Endothelial cell of umbilical vein (primary cell): ENCODE results near the gene ASAP2. TPM values are rescaled to one million over a fixed set of nuclear protein-coding genes. Genes with fewer than 3 reads are reported as not detected.

ENCODE experiments used
- BruUV-seq: library from RNA; stranded (reverse); fragments of 400-500 nt; replicated peaks from 2 replicates; lab custom pipeline; 2021; lab: Mats Ljungman, UMichigan
- CTCF ChIA-PET: fragments of 300-600, 350-600 bp; sonication (Branson Sonifier 250); formaldehyde crosslinking; loops from one replicate; lab custom pipeline; 2021; ENCODE audit warnings: antibody characterized with exemption, inconsistent platforms; lab: Charles Lee
- POLR2A ChIA-PET: fragments of 300-600, 350-600 bp; sonication (Branson Sonifier 250); formaldehyde crosslinking; loops from one replicate; lab custom pipeline; 2021; ENCODE audit warnings: antibody characterized with exemption, inconsistent platforms; lab: Charles Lee
- DNase-seq: peaks from one replicate; pipeline ENCODE4 v3.0.0-alpha.2; 2011; ENCODE audit warnings: low read depth, low spot score
- FAIRE-seq: peaks from 2 replicates; lab custom pipeline; 2011; peaks lifted over from hg19 to GRCh38; lab: Jason Lieb, UNC
- H2AFZ ChIP-seq: 2 replicates; pipeline ENCODE4 v1.6.0; 2012; ENCODE audit warnings: low read depth, low read length, control low read depth, inconsistent platforms
- H3K27ac ChIP-seq: 2 replicates; pipeline ENCODE4 v1.5.1; 2011; ENCODE audit warnings: low read depth, mild to moderate bottlenecking, control low read depth, low read length, moderate library complexity; ENCODE audit not compliant: insufficient read depth
- H3K27me3 ChIP-seq, 2 experiments: 2 replicates each; pipeline versions ENCODE4 v1.6.0 to v1.6.1; 2011; ENCODE audit warnings: low read length in 2 of 2, mixed read lengths in 1 of 2; ENCODE audit not compliant: control insufficient read depth in 2 of 2, insufficient read depth in 2 of 2
- H3K36me3 ChIP-seq, 2 experiments: 2 replicates in 1 of 2; 3 replicates in 1 of 2; pipeline ENCODE4 v1.5.1; 2011; ENCODE audit warnings: low read length in 2 of 2, mild to moderate bottlenecking in 1 of 2, moderate library complexity in 1 of 2; ENCODE audit not compliant: control insufficient read depth in 2 of 2, insufficient read depth in 2 of 2; ENCODE audit errors: extremely low read depth in 1 of 2
- H3K4me1 ChIP-seq: 3 replicates; pipeline ENCODE4 v1.5.1; 2011; ENCODE audit warnings: mild to moderate bottlenecking, low read length; ENCODE audit not compliant: control insufficient read depth, insufficient read depth; ENCODE audit errors: extremely low read depth
- H3K4me2 ChIP-seq: 2 replicates; pipeline ENCODE4 v1.6.1; 2011; ENCODE audit warnings: low read length, control low read depth, mixed read lengths; ENCODE audit not compliant: insufficient read depth
- H3K4me3 ChIP-seq, 3 experiments: fragments of 200-600 bp in 1 of 3; sonication (generic), shearing (Covaris generic) in 1 of 3; replicated peaks in 1 of 3; 2 replicates each; pipeline ENCODE4 v1.5.1; 2011 to 2016; ENCODE audit warnings: control low read depth in 3 of 3, low read length in 3 of 3, mild to moderate bottlenecking in 2 of 3, inconsistent platforms in 1 of 3, low read depth in 1 of 3, moderate library complexity in 1 of 3; ENCODE audit not compliant: insufficient read depth in 1 of 3
- H3K79me2 ChIP-seq: 2 replicates; pipeline ENCODE4 v1.6.0; 2012; ENCODE audit warnings: low read length, inconsistent platforms; ENCODE audit not compliant: control insufficient read depth, insufficient read depth
- H3K9ac ChIP-seq: replicated peaks from 2 replicates; pipeline ENCODE3; 2011; ENCODE audit warnings: low read length, control low read depth; ENCODE audit not compliant: insufficient read depth; ENCODE audit errors: extremely low read depth
- H3K9me1 ChIP-seq: replicated peaks from 3 replicates; pipeline ENCODE4 v1.6.0; 2011; ENCODE audit warnings: mild to moderate bottlenecking, low read length; ENCODE audit not compliant: control insufficient read depth, insufficient read depth; ENCODE audit errors: extremely low read depth
- H3K9me3 ChIP-seq: replicated peaks from 2 replicates; pipeline ENCODE4 v1.5.1; 2012; ENCODE audit warnings: low read length, inconsistent platforms; ENCODE audit not compliant: control insufficient read depth, insufficient read depth
- H4K20me1 ChIP-seq: replicated peaks from 2 replicates; pipeline ENCODE3; 2011; ENCODE audit warnings: mild to moderate bottlenecking, low read length; ENCODE audit not compliant: control insufficient read depth, insufficient read depth; ENCODE audit errors: extremely low read depth
- CTCF ChIP-seq, 2 donors: IDR thresholded peaks; 1 replicate in 1 of 2; 2 replicates in 1 of 2; pipeline ENCODE4 v1.5.1; 2011; ENCODE audit warnings: low read length in 2 of 2, mild to moderate bottlenecking in 2 of 2, moderate library complexity in 2 of 2, control low read depth in 1 of 2, inconsistent platforms in 1 of 2, low read depth in 1 of 2; ENCODE audit not compliant: insufficient read depth in 1 of 2; ENCODE audit errors: extremely low read depth in 1 of 2
- FOS ChIP-seq: IDR thresholded peaks from 2 replicates; pipeline ENCODE4 v1.6.1; 2011; ENCODE audit warnings: mild to moderate bottlenecking, low read length, moderate library complexity, borderline replicate concordance; ENCODE audit not compliant: insufficient read depth
- GATA2 ChIP-seq: IDR thresholded peaks from 2 replicates; pipeline ENCODE4 v1.7.0; 2011; ENCODE audit warnings: low read depth, mild to moderate bottlenecking, moderate library complexity, mixed read lengths, low read length; ENCODE audit not compliant: insufficient read length, insufficient read depth
- JUN ChIP-seq: IDR thresholded peaks from 2 replicates; pipeline ENCODE4 v1.6.1; 2011; ENCODE audit warnings: borderline replicate concordance, low read depth; ENCODE audit not compliant: insufficient read length, insufficient read depth
- MAX ChIP-seq: IDR thresholded peaks from 2 replicates; pipeline ENCODE4 v1.6.1; 2011; ENCODE audit not compliant: insufficient read depth, insufficient read length
- MYC ChIP-seq: IDR thresholded peaks from one replicate; pipeline ENCODE4 v1.6.1; 2011; ENCODE audit warnings: mild to moderate bottlenecking, low read depth, low read length
- POLR2A ChIP-seq: IDR thresholded peaks from 2 replicates; pipeline ENCODE4 v1.6.1; 2012; ENCODE audit warnings: low read depth, mild to moderate bottlenecking, control low read depth, low read length
- POLR2AphosphoS5 ChIP-seq: IDR thresholded peaks from 2 replicates; pipeline ENCODE4 v1.6.1; 2012; ENCODE audit warnings: low read depth, mild to moderate bottlenecking, control low read depth, low read length, moderate library complexity; ENCODE audit not compliant: insufficient read depth
- dilution Hi-C: fragments of 300-500 bp; cut with MboI; formaldehyde crosslinking; loops from one replicate; pipeline ENCODE4 v1.15.0; 2019; ENCODE audit warnings: low sequenced_read_pairs; ENCODE audit not compliant: extremely low pct_ligation_motif_present
- intact Hi-C: fragments of 100-400 bp; cut with micrococcal nuclease; formaldehyde crosslinking; loops from one replicate; pipeline ENCODE4 v1.10.0; 2022
- polyA plus RNA-seq, 4 experiments: library from polyadenylated mRNA; depleted of rRNA in 3 of 4; stranded (reverse) in 3 of 4; unstranded in 1 of 4; fragments of >200 nt; gene quantifications; 2 replicates each; pipeline versions ENCODE4 v1.2.1 to v1.2.3, GENCODE V29; 2011 to 2012; ENCODE audit warnings: missing spikeins in 1 of 4
- total RNA-seq: library from RNA; stranded (reverse); gene quantifications from 2 replicates; pipeline ENCODE4 v1.2.3, GENCODE V29; 2021

The ASAP2 gene
- total and polyA plus RNA-seq, 2 donors (not counting 3 experiments of a cell fraction or from before 2014, with no cell fraction given) = 31.1 to 79.2 TPM

GRCh38 chr2:9322576-9322975 is 116.0 kb downstream of the ASAP2 start:
- ChIA-PET CTCF (interaction anchor here (0.6 kb wide), 1 partner anchor 11 kb away, joined by 3 read pairs; no protein-coding TSS in a partner anchor), POLR2A (no interaction called here)
- peaks cover 26% of the 10 kb centered on the region for H3K79me2 ChIP-seq

GRCh38 chr2:9325428-9325827 is 118.8 kb downstream of the ASAP2 start:
- Histone ChIP-seq H2AFZ (no peak overlapping the region), H3K9me3 (no peaks in the 10 kb centered on the region), H3K27ac (no peak overlapping the region), H3K4me1 (peaks cover 22% of the 10 kb centered on the region), H3K79me2 (peaks cover 26% of the 10 kb centered on the region), H3K4me3 (no peak overlapping the region), H3K4me2 (no peak overlapping the region), H3K36me3 (peaks cover 20 to 30% of the 10 kb centered on the region in 2 experiments), H4K20me1 (no peaks in the 10 kb centered on the region), H3K9ac (no peak overlapping the region), H3K27me3 (no peaks in the 10 kb centered on the region), H3K9me1 (no peaks in the 10 kb centered on the region)
- no peak for TF ChIP-seq JUN
- no peak for TF ChIP-seq GATA2
- no peak for TF ChIP-seq CTCF (IDR thresholded peaks at IDR 0.05; ENCODE audit: extremely low read depth in 1 of 2, insufficient read depth in 1 of 2, low read depth in 1 of 2, low read length in 2 of 2)
- no peak for TF ChIP-seq POLR2A
- no peak for TF ChIP-seq MYC
- no peak for TF ChIP-seq FOS
- no peak for DNase-seq
- intact Hi-C loops = no loop called here
- dilution Hi-C loops = no loop called here
- ChIA-PET POLR2A (no interaction called here), CTCF (no interaction called here)
- FAIRE-seq = no peak
- BruUV-seq = no TSS peak

More at GRCh38 chr2:9322576-9322975, 116.0 kb downstream of the ASAP2 start:
- H3K36me3 ChIP-seq = peaks cover 9 to 24% of the 10 kb centered on the region in 2 experiments
- H2AFZ ChIP-seq = no peak overlapping the region
- no peak overlapping the region for H3K4me2 ChIP-seq
- no peak overlapping the region for H3K4me3 ChIP-seq
- no peaks in the 10 kb centered on the region for H3K9me1 ChIP-seq
- H3K4me1 ChIP-seq = peaks cover 16% of the 10 kb centered on the region
- H3K27ac ChIP-seq = no peak overlapping the region
- H3K9ac ChIP-seq = no peak overlapping the region
- no peaks in the 10 kb centered on the region for H4K20me1 ChIP-seq
- H3K9me3 ChIP-seq = no peaks in the 10 kb centered on the region
- TF ChIP-seq POLR2AphosphoS5 (no peak), POLR2A (no peak), FOS (no peak), GATA2 (no peak), MAX (no peak)
- FAIRE-seq (no peak), DNase-seq (no peak)
- intact Hi-C loops = no loop called here
- dilution Hi-C loops = no loop called here
- BruUV-seq = no TSS peak
- no peaks in the 10 kb centered on the region for H3K27me3 ChIP-seq
